ENCODE results near the gene KRTAP10-8. TPM values are rescaled to one million over a fixed set of nuclear protein-coding genes. Genes with fewer than 3 reads are reported as not detected.
A peak's percentile ranks its signal among the peaks of the same experiment; 100 is the strongest.
"Not testable (repeated sequence)": the region's sequence is repeated elsewhere in the genome, so short reads cannot be mapped to it uniquely, and the experiment has no call there.

KRTAP10-8 gene
- total RNA-seq, 1 donor from 2014 or later: not detected

GRCh38 chr21:44599264-44600029, 12.4 kb upstream of the KRTAP10-8 start:
- peaks cover 15% of the 10 kb centered on the region for H3K9me3 Mint-ChIP-seq (ENCODE audit: low read depth)
- no peak overlapping the region for H3K27ac Mint-ChIP-seq (ENCODE audit: unreplicated experiment)
- peaks cover 66% of the 10 kb centered on the region for H3K27me3 Mint-ChIP-seq (ENCODE audit: low read depth)
- peaks cover 3% of the 10 kb centered on the region for H3K36me3 Mint-ChIP-seq (ENCODE audit: low read depth)
- no peak for DNase-seq (ENCODE audit: low spot score)
- TF ChIP-seq CTCF (IDR thresholded peaks at IDR 0.05): no peak
- H3K4me3 Mint-ChIP-seq (ENCODE audit: unreplicated experiment): no peak overlapping the region
- H3K4me1 Mint-ChIP-seq (ENCODE audit: low read depth): no peaks in the 10 kb centered on the region

DNA sequence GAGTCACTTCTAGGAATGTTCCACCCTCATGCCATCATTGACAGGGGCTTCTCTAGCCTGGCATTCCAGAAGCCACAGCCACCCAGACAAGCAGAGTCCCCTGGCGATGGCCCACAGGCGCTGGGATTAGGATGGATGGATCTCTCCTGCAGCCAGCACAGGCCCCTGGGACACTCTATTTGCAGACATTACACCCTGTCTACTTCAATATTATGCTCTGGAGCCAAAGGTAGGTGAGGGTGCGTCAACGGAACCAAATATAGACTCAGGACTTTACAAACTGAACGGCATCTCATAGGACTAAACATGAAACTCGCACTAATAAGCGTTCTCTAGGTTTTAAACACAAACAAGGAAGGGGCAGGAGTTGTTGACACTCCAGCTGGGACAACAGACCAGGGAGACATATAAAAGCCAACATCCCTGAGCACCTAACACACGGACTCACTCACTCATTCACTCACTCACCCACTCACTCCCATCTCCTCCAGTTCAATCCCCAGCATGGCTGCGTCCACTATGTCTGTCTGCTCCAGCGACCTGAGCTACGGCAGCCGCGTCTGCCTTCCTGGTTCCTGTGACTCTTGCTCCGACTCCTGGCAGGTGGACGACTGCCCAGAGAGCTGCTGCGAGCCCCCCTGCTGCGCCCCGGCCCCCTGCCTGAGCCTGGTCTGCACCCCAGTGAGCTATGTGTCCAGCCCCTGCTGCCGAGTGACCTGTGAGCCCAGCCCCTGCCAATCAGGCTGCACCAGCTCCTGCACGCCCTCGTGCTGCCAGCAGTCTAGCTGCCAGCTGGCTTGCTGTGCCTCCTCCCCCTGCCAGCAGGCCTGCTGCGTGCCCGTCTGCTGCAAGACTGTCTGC, 11.5 kb upstream of the KRTAP10-8 start, which contains the start of gene KRTAP10-7:
KRTAP10-7 (plus strand) TSS at position 480 of the 861 bp plus-strand sequence; CDS start at position 505, 25 bp downstream.
- peaks cover 18% of the 10 kb centered on the region for H3K9me3 Mint-ChIP-seq (ENCODE audit: low read depth)
- not testable (repeated sequence) for DNase-seq (ENCODE audit: low spot score); H3K36me3 Mint-ChIP-seq (ENCODE audit: low read depth); H3K4me1 Mint-ChIP-seq (ENCODE audit: low read depth); H3K4me3 Mint-ChIP-seq (ENCODE audit: unreplicated experiment); H3K27ac Mint-ChIP-seq (ENCODE audit: unreplicated experiment)
- peaks cover 68% of the 10 kb centered on the region for H3K27me3 Mint-ChIP-seq (ENCODE audit: low read depth)

GRCh38 chr21:44601091-44601490, 10.8 kb upstream of the KRTAP10-8 start:
- peaks cover 18% of the 10 kb centered on the region for H3K9me3 Mint-ChIP-seq (ENCODE audit: low read depth)
- not testable (repeated sequence) for H3K4me1 Mint-ChIP-seq (ENCODE audit: low read depth); H3K27ac Mint-ChIP-seq (ENCODE audit: unreplicated experiment); H3K36me3 Mint-ChIP-seq (ENCODE audit: low read depth); H3K4me3 Mint-ChIP-seq (ENCODE audit: unreplicated experiment)
- peaks cover 69% of the 10 kb centered on the region for H3K27me3 Mint-ChIP-seq (ENCODE audit: low read depth)
- peak; percentile 75 for DNase-seq (ENCODE audit: low spot score)

- Mint-ChIP-seq H3K27me3 (ENCODE audit: low read depth) (peaks cover 69% of the 10 kb centered on the region), H3K36me3 (ENCODE audit: low read depth) (peaks cover 6% of the 10 kb centered on the region), H3K9me3 (ENCODE audit: low read depth) (peaks cover 18% of the 10 kb centered on the region), H3K4me3 (ENCODE audit: unreplicated experiment) (no peak overlapping the region), H3K27ac (ENCODE audit: unreplicated experiment) (no peak overlapping the region), H3K4me1 (ENCODE audit: low read depth) (no peaks in the 10 kb centered on the region)
- TF ChIP-seq CTCF (IDR thresholded peaks at IDR 0.05): no peak
- DNase-seq (ENCODE audit: low spot score): peak; percentile 61
Observed at GRCh38 chr21:44601596-44602462, 10.1 kb upstream of the KRTAP10-8 start.

- Mint-ChIP-seq H3K4me3 (ENCODE audit: unreplicated experiment) (no peak overlapping the region), H3K27me3 (ENCODE audit: low read depth) (peaks cover 66% of the 10 kb centered on the region), H3K36me3 (ENCODE audit: low read depth) (peaks cover 6% of the 10 kb centered on the region), H3K4me1 (ENCODE audit: low read depth) (no peaks in the 10 kb centered on the region), H3K27ac (ENCODE audit: unreplicated experiment) (no peak overlapping the region), H3K9me3 (ENCODE audit: low read depth) (peaks cover 18% of the 10 kb centered on the region)
- no peak for TF ChIP-seq CTCF (IDR thresholded peaks at IDR 0.05)
- DNase-seq (ENCODE audit: low spot score): no peak
Observed at GRCh38 chr21:44602463-44602850, 9.4 kb upstream of the KRTAP10-8 start.
